GM06990 (cell line): ENCODE data around the gene EVPL.

Experiments used
- DNase-seq: peaks from one replicate; pipeline ENCODE4 v3.0.0-alpha.2; 2011; ENCODE audit not compliant: insufficient read length; ENCODE audit errors: extremely low read depth
- H3K27me3 ChIP-seq: replicated peaks from 2 replicates; pipeline ENCODE4 v1.6.0; 2011; ENCODE audit warnings: low read length; ENCODE audit not compliant: control insufficient read depth, insufficient read depth
- H3K36me3 ChIP-seq: 2 replicates; pipeline ENCODE4 v1.5.1; 2011; ENCODE audit warnings: low read length; ENCODE audit not compliant: control insufficient read depth, insufficient read depth
- H3K4me3 ChIP-seq: replicated peaks from 2 replicates; pipeline ENCODE4 v1.5.1; 2011; ENCODE audit warnings: low read depth, mild to moderate bottlenecking, control low read depth, low read length
- TF ChIP-seq, protein P1 (sequence below): IDR thresholded peaks from 2 replicates; pipeline ENCODE4 v1.5.1; 2011; ENCODE audit warnings: low read length, control low read depth, mild to moderate bottlenecking, inconsistent platforms; ENCODE audit not compliant: insufficient read depth, poor library complexity, severe bottlenecking

Gene EVPL

DNA sequence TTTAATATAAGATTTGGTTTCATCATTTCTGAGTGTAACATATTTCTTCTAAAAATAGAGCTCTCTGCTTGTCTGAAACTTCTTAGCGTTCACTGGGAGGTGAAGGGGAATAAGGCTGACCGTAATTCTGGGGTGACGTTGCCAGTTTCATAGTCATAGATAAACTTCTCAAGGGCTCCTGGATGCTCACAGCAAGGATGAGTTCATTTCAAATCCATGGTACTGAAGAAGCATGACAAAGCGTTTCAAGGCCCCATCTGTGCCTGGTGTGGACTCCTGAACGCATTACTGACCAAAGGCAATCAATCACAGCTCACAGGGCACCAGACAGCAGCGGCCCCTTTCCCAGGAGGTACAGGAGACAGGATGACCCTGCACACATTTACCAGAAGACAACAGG, 12.0 kb upstream of the EVPL start:
- Histone ChIP-seq H3K4me3 (no peak overlapping the region), H3K27me3 (no peaks in the 10 kb centered on the region), H3K36me3 (peaks cover 36% of the 10 kb centered on the region)
- DNase-seq, result no peak
- TF ChIP-seq, protein P1, sequence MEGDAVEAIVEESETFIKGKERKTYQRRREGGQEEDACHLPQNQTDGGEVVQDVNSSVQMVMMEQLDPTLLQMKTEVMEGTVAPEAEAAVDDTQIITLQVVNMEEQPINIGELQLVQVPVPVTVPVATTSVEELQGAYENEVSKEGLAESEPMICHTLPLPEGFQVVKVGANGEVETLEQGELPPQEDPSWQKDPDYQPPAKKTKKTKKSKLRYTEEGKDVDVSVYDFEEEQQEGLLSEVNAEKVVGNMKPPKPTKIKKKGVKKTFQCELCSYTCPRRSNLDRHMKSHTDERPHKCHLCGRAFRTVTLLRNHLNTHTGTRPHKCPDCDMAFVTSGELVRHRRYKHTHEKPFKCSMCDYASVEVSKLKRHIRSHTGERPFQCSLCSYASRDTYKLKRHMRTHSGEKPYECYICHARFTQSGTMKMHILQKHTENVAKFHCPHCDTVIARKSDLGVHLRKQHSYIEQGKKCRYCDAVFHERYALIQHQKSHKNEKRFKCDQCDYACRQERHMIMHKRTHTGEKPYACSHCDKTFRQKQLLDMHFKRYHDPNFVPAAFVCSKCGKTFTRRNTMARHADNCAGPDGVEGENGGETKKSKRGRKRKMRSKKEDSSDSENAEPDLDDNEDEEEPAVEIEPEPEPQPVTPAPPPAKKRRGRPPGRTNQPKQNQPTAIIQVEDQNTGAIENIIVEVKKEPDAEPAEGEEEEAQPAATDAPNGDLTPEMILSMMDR, result no peak

DNA sequence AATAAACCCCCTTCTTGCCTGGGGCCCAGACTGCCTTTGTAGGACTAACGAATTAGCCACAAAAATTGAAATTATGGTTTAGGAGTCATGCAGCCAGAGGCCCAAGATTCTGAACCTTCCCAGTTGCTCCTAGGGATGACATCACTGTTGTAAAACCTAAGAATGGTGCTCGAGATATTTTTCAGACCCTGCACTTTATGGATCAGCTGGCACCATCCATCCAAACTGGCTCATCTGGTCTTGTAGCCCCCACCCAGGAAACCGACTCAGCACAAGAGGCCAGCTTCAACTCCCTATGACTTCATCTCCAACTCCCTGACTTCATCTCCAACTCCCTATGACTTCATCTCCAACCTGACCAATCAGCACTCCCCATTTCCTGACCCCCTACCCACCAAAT, 10.9 kb upstream of the EVPL start:
- Histone ChIP-seq H3K27me3 (no peaks in the 10 kb centered on the region), H3K4me3 (no peak overlapping the region), H3K36me3 (peaks cover 27% of the 10 kb centered on the region)
- DNase-seq, result no peak
- TF ChIP-seq, protein P1, result no peak

DNA sequence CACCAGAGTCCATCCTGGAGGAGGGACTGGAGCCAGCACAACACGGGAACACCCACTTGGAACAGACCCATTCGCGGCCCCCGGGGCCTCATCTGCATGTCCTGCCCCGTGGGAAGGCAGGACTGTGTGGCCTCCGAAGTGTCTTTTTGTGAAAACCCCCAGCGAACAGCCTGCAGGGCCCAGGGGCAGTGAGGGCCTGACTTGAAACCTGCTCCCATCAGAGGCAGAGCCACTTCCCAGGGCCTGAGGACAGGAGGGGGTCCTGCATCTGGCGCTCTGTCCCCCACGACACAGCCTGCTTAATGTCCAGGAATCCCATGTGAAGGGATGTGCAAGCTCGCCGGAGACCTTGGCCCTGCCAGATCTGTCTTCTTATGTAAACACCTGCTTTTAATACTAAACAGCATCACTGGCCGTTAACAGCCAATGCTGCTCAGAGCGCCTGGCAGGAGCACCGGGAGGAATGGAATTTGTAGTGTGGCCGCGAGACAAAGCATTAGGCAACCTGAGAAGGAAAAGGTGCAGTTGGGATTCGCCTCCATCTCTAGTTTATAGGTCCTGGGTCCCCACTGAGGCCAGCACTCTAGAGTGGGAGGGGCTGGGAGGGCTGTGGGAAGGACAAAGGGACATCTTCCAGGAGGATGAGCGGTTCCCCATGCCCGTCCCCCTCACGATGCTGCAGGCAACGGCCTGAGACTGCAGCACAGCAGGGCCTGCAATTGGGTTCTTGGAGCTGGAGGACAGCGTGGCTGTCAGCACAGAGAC, 9.6 kb upstream of the EVPL start:
- peaks cover 19% of the 10 kb centered on the region for H3K36me3 ChIP-seq
- no peak overlapping the region for H3K4me3 ChIP-seq
- DNase-seq, result no peak
- TF ChIP-seq, protein P1, result no peak
- no peaks in the 10 kb centered on the region for H3K27me3 ChIP-seq

DNA sequence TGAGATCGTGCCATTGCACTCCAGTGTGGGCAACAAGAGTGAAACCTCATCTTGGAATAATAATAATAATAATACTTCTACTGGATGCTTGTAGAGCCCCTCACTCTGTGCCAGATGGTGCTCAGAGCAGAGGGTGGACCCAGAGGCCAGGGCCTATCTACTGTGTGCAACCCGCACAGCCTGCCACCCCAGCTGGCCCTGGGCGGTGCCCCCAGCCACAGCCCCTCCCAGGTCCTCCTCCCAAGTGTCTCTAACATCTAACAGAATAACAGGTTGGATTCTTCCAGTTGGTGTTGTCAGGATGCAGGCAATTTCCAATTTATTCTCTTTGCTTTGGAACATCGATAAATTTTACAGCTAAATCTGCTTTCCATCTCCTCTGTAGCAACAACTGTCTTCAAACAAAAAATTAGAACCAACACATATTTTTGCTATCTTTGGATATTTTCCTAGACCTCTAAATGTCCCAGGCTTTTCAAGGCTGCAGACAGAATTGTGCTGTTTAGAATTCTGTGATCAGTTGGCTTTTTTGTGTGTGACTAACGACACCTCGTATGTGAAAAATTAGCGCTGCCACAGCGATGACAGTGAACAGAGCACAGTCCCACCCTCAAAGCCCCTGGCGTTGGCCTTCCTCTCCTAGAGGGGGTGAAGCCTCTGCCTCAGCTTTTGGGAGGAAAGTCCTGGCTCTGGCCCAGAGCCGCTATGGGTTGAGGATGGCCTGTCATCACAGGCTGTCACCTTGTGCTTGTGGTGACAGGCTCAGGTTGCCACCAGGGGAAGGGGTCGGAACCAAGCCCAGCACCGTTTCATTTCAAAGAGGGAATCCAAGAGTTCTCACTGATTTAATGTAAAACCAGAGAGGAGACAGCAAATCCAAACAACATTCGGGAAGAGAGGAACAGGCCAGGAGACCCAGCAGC, 7.6 kb upstream of the EVPL start:
- H3K4me3 ChIP-seq, result no peak overlapping the region
- no peak for DNase-seq
- no peaks in the 10 kb centered on the region for H3K27me3 ChIP-seq
- TF ChIP-seq, protein P1, result no peak
- peaks cover 6% of the 10 kb centered on the region for H3K36me3 ChIP-seq

DNA sequence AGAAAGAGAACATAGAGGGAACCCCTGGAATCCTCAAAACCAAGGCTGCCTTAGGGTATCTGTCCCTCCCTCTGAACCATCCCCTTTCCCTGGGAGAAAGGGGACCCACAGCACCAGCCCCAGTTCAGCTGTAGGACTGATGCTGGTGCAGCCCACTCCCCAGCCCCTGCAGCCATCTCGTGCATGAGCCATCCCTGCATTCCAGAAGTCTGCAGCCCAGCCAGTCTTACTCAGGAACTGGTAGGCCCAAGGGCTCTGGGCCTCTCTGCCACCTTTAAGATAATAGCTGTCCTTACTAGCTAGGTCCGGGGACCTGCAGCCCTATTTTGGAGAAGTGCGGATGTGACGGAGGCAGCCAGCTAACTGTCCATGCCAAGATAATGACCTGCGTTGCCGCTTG, 6.0 kb upstream of the EVPL start:
- Histone ChIP-seq H3K4me3 (no peak overlapping the region), H3K27me3 (no peaks in the 10 kb centered on the region), H3K36me3 (no peaks in the 10 kb centered on the region; the same call in 1 of the 2 replicates)
- DNase-seq, result no peak
- TF ChIP-seq, protein P1, result no peak
